HepG2 (cell line): ENCODE results near the gene NPBWR2. TPM values are rescaled to one million over a fixed set of nuclear protein-coding genes. Genes with fewer than 3 reads are reported as not detected.
A peak's percentile ranks its signal among the peaks of the same experiment; 100 is the strongest.

Source experiments
- FOXA3 ChIP-seq: IDR thresholded peaks from 2 replicates; pipeline ENCODE4 v1.6.1; 2016; ENCODE audit warnings: missing genetic modification reagents, missing compliant biosample characterization
- MAFK ChIP-seq, 2 experiments: IDR thresholded peaks in 1 of 2; conservative IDR thresholded peaks in 1 of 2; 2 replicates each; pipeline ENCODE4 v1.6.1; 2011; ENCODE audit warnings: improper control_type of control experiment in 2 of 2, low read length in 2 of 2
- MEF2D ChIP-seq: sonication (generic); formaldehyde crosslinking; IDR thresholded peaks from 2 replicates; pipeline ENCODE4 v1.5.1; 2020; ENCODE audit warnings: mild to moderate bottlenecking, missing genetic modification reagents
- NAIF1 ChIP-seq: sonication (generic); formaldehyde crosslinking; IDR thresholded peaks from 2 replicates; pipeline ENCODE4 v1.5.0; 2020; ENCODE audit warnings: mild to moderate bottlenecking, missing genetic modification reagents, borderline replicate concordance
- NCOR1 ChIP-seq: fragments of 200-600 bp; sonication (generic); IDR thresholded peaks from 2 replicates; pipeline ENCODE4 v1.7.0; 2017; ENCODE audit warnings: antibody characterized with exemption, low read length, borderline replicate concordance
- PTBP1 ChIP-seq: fragments of 200-400 bp; formaldehyde crosslinking; IDR thresholded peaks from 2 replicates; pipeline ENCODE4 v1.6.1; 2018; ENCODE audit warnings: low read length, low read depth; ENCODE audit not compliant: poor library complexity, severe bottlenecking
- SIN3A ChIP-seq: IDR thresholded peaks from 2 replicates; pipeline ENCODE4 v1.6.1; 2011; ENCODE audit warnings: low read depth, mild to moderate bottlenecking, control low read depth, low read length, borderline replicate concordance
- SP4 ChIP-seq: sonication (generic); formaldehyde crosslinking; IDR thresholded peaks from 2 replicates; pipeline ENCODE4 v1.8.1; 2023; ENCODE audit warnings: mild to moderate bottlenecking, missing genetic modification reagents
- TERF1 ChIP-seq: sonication (generic); formaldehyde crosslinking; IDR thresholded peaks from 2 replicates; pipeline ENCODE4 v1.8.0; 2022; ENCODE audit warnings: mild to moderate bottlenecking, missing genetic modification reagents, moderate library complexity
- ZFY ChIP-seq: sonication (generic); formaldehyde crosslinking; IDR thresholded peaks from 2 replicates; pipeline ENCODE4 v1.4.0; 2020; ENCODE audit warnings: missing genetic modification reagents
- ZNF777 ChIP-seq: sonication (generic); formaldehyde crosslinking; IDR thresholded peaks from 2 replicates; pipeline ENCODE4 v1.4.0; 2020; ENCODE audit warnings: missing genetic modification reagents
- ZNF800 ChIP-seq: sonication (generic); formaldehyde crosslinking; IDR thresholded peaks from 2 replicates; pipeline ENCODE4 v1.4.0; 2020; ENCODE audit warnings: missing genetic modification reagents
- polyA plus RNA-seq, 8 experiments: library from polyadenylated mRNA; depleted of rRNA in 3 of 8; stranded (reverse) in 7 of 8; unstranded in 1 of 8; fragments of >200 nt; fragmentation: Illumina TruSeq in 4 of 8; extraction: Trizol in 4 of 8; gene quantifications; 2 replicates each; pipeline versions ENCODE4 v1.2.1 to v1.2.3, GENCODE V29; 2011 to 2016; ENCODE audit warnings: low read depth in 4 of 8, missing spikeins in 1 of 8, mixed read lengths in 1 of 8; ENCODE audit not compliant: insufficient read depth in 1 of 8
- total RNA-seq, 5 experiments: library from RNA; depleted of rRNA; stranded (reverse); fragments of >200 nt; fragmentation: Illumina TruSeq; extraction: Trizol; gene quantifications; 2 replicates each; pipeline ENCODE4 v1.2.3, GENCODE V29; 2016; ENCODE audit warnings: low read depth in 1 of 5
- TF ChIP-seq, protein P1 (sequence below), 2 experiments: fragments of 450-650 bp in 1 of 2; sonication (generic) in 1 of 2; formaldehyde crosslinking in 1 of 2; IDR thresholded peaks; 2 replicates each; pipeline versions ENCODE4 v1.6.1 to v1.8.0; 2016 to 2022; ENCODE audit warnings: antibody characterized with exemption in 1 of 2, mild to moderate bottlenecking in 1 of 2, missing genetic modification reagents in 1 of 2
- TF ChIP-seq, protein P2 (sequence below): sonication (generic); formaldehyde crosslinking; IDR thresholded peaks from 2 replicates; pipeline ENCODE4 v1.8.1; 2023; ENCODE audit warnings: missing genetic modification reagents, mild to moderate bottlenecking, borderline replicate concordance
- TF ChIP-seq, protein P3 (sequence below): sonication (generic); formaldehyde crosslinking; IDR thresholded peaks from 2 replicates; pipeline ENCODE4 v1.5.0; 2020; ENCODE audit warnings: missing genetic modification reagents

The NPBWR2 gene
- total and polyA plus RNA-seq, 2 of the 13 experiments (the other 11 are each of a cell fraction or from before 2014, with no cell fraction given), result not detected

DNA sequence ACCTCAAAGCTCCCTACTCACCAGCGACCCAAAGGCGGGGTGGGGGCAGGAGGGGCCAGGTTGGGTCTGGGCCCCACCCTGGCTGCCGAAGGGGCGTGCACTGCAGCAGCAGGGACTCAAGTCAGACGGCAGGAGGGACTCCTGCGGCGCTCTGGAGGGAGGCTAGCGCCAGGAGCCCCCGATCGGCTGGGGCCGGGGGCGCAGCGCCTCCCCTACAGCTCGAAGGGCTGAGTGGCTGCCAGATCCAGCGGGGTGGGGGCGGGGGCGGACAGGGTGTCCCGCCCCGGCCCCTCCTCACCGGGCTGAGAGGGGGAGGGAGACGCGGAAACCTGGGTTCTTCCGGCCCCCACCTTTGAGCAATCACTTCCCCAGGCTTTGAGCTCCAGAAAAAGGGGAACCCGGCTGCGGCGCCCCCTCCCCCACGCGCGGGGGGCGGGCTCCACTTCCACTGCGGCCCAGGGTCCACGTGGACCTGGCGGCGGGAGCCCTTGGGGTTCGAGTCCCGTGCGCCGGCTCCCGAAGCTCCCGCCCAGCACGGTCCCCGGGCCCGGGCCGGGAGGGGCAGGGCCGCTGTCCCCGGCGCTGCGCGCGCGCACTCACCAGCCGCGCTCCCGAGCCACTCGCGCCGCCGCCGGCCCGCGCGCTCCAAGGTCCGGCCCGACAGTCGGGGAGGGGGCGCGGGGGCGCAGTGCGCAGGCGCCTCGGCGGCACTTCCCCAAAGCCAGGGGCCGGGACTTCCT, 27.9 kb downstream of the NPBWR2 start, which contains the start of gene RGS19 (continued):
- TF ChIP-seq, protein P1, sequence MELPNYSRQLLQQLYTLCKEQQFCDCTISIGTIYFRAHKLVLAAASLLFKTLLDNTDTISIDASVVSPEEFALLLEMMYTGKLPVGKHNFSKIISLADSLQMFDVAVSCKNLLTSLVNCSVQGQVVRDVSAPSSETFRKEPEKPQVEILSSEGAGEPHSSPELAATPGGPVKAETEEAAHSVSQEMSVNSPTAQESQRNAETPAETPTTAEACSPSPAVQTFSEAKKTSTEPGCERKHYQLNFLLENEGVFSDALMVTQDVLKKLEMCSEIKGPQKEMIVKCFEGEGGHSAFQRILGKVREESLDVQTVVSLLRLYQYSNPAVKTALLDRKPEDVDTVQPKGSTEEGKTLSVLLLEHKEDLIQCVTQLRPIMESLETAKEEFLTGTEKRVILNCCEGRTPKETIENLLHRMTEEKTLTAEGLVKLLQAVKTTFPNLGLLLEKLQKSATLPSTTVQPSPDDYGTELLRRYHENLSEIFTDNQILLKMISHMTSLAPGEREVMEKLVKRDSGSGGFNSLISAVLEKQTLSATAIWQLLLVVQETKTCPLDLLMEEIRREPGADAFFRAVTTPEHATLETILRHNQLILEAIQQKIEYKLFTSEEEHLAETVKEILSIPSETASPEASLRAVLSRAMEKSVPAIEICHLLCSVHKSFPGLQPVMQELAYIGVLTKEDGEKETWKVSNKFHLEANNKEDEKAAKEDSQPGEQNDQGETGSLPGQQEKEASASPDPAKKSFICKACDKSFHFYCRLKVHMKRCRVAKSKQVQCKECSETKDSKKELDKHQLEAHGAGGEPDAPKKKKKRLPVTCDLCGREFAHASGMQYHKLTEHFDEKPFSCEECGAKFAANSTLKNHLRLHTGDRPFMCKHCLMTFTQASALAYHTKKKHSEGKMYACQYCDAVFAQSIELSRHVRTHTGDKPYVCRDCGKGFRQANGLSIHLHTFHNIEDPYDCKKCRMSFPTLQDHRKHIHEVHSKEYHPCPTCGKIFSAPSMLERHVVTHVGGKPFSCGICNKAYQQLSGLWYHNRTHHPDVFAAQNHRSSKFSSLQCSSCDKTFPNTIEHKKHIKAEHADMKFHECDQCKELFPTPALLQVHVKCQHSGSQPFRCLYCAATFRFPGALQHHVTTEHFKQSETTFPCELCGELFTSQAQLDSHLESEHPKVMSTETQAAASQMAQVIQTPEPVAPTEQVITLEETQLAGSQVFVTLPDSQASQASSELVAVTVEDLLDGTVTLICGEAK (IDR thresholded peaks at IDR 0.05), result no peak
- TF ChIP-seq, protein P1 (CRISPR knock-in tag; IDR thresholded peaks at IDR 0.05), result no peak; the same call in 1 of the 2 replicates
- TF ChIP-seq MEF2D (CRISPR knock-in tag) (no peak), SP4 (CRISPR knock-in tag) (peak; percentile 64), FOXA3 (no peak), MAFK (conservative IDR thresholded peaks at IDR 0.05 in 1 of 2, IDR thresholded peaks at IDR 0.05 in 1 of 2; ENCODE audit: low read length in 2 of 2) (no peak), ZNF800 (CRISPR knock-in tag) (no peak), PTBP1 (peak; percentile 70), SIN3A (peak; percentile 59; the same call in 1 of the 2 replicates), ZNF777 (peak; percentile 72; the same call in 1 of the 2 replicates), ZFY (peak; percentile 68), NCOR1 (no peak), TERF1 (CRISPR knock-in tag) (no peak; the same call in 1 of the 2 replicates), NAIF1 (CRISPR knock-in tag) (no peak)
- TF ChIP-seq, protein P2, sequence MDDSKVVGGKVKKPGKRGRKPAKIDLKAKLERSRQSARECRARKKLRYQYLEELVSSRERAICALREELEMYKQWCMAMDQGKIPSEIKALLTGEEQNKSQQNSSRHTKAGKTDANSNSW (CRISPR knock-in tag), result no peak
- TF ChIP-seq, protein P3, sequence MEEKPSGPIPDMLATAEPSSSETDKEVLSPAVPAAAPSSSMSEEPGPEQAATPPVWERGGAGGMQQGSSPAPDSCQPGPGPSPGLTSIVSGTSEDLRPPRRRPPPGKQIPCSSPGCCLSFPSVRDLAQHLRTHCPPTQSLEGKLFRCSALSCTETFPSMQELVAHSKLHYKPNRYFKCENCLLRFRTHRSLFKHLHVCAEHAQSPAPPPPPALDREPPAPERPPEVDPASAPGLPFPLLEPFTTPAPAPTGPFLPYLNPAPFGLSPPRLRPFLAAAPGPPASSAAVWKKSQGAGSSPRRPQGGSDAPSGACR (CRISPR knock-in tag), result peak; percentile 80; the same call in 1 of the 2 replicates
